Gastroesophageal sphincter (tissue), 4 donors: Measurements from ENCODE around the gene CYP46A1. TPM values are rescaled to one million over a fixed set of nuclear protein-coding genes. Genes with fewer than 3 reads are reported as not detected.

Experiments used
- ATAC-seq: fragments of 150-250 bp; one replicate; pipeline ENCODE4 v1.9.1; 2016; ENCODE audit warnings: mild to moderate bottlenecking, moderate library complexity
- H3K27ac ChIP-seq, 4 donors: fragments of 200-600 bp; sonication (generic) in 3 of 4; 1 replicate in 3 of 4; 2 replicates in 1 of 4; pipeline ENCODE4 v1.5.1; 2016 to 2019
- H3K27me3 ChIP-seq: fragments of 200-600 bp; sonication (generic); one replicate; pipeline ENCODE4 v1.5.1; 2019
- H3K36me3 ChIP-seq, 2 donors: fragments of 200-600 bp; sonication (generic); one replicate each; pipeline ENCODE4 v1.5.1; 2019; ENCODE audit warnings: control low read depth in 1 of 2
- H3K4me1 ChIP-seq, 3 donors: fragments of 200-600 bp; sonication (generic); 1 replicate in 2 of 3; 2 replicates in 1 of 3; pipeline ENCODE4 v1.5.1; 2016 to 2019; ENCODE audit warnings: control low read depth in 2 of 3
- H3K4me3 ChIP-seq, 2 donors: fragments of 200-600 bp; sonication (generic); one replicate each; pipeline ENCODE4 v1.5.1; 2019; ENCODE audit warnings: mild to moderate bottlenecking in 1 of 2, moderate library complexity in 1 of 2
- H3K9me3 ChIP-seq, 3 donors: fragments of 200-600 bp; sonication (generic); one replicate each; pipeline ENCODE4 v1.5.1; 2017 to 2019; ENCODE audit warnings: control low read depth in 2 of 3
- EP300 ChIP-seq: sonication (generic); formaldehyde crosslinking; IDR thresholded peaks from one replicate; pipeline ENCODE4 v1.6.1; 2017; ENCODE audit warnings: antibody characterized with exemption, mild to moderate bottlenecking
- POLR2A ChIP-seq, 2 donors: fragments of 450-650 bp; IDR thresholded peaks; one replicate each; pipeline ENCODE4 v1.6.1; 2017; ENCODE audit warnings: antibody characterized with exemption in 2 of 2, mild to moderate bottlenecking in 2 of 2, moderate library complexity in 1 of 2
- POLR2AphosphoS5 ChIP-seq: sonication (generic); formaldehyde crosslinking; IDR thresholded peaks from one replicate; pipeline ENCODE4 v1.6.1; 2017; ENCODE audit warnings: antibody characterized with exemption
- WGBS, 2 donors: methylation state at CpG; one replicate each; pipeline ENCODE4 v1.1.5; 2018; ENCODE audit warnings: low coverage in 1 of 2; 5-methylcytosine and 5-hydroxymethylcytosine counted together
- total RNA-seq, 4 donors: library from RNA; depleted of rRNA; stranded (reverse); fragments of >200 nt; gene quantifications; one replicate each; pipeline ENCODE4 v1.1.0, GENCODE V29; 2016
- TF ChIP-seq, protein P1 (sequence below), 4 experiments: fragments of 200-600 bp in 2 of 4; fragments of 450-650 bp in 2 of 4; sonication (generic) in 1 of 4; IDR thresholded peaks; one replicate each; pipeline ENCODE4 v1.5.1; 2017 to 2019; ENCODE audit warnings: antibody characterized with exemption in 4 of 4, mild to moderate bottlenecking in 2 of 4, moderate library complexity in 2 of 4

CYP46A1 gene
- total RNA-seq, 4 donors from 2014 or later, result 0.78 to 1.4 (median 0.94) TPM; not detected in 1

DNA sequence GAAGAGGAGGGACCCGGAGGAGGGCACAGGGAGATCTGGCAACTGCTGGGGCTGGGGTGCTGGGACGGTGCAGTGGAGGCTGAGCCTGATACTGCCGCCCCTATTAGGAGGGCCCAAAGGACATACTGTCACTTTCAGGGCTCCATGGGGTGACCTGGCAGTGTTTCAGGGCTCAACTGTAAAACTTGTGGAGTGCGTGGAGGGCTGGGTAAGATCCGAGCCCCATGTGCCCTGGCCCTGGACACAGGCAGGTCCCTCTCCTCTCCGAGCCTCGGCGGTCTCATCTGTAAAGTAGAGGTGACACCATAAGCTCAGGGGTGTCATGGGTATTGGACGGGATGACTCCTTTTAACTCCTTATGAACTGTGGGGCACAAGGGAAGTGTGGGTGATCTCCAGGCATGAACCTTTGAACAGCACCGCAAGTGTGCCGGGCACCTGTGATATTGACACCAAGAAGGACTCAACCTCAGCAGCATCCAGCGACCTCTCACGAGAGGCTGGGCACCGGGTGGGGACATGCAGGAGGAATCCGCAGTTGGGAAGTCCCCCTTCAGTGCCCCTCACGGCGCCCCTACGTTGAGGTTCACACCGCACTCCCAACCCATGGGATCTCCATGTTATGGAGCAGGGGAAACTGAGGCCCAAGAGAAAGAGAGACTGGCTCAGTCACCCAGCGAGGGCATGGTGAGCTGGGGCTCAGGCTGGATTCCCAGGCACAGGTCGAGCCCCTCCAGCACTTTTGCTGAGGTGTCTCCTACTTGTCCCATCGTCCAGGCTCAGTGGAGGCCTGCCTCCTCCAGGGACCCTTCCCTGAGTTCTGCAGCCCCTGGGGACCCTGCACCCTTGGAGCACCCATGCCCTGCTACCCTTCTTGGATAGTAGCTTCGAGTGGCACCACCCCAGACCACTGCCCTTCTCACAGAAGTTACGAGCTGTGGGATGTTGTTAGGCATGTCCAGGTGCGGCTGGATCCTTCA lies 58.7 kb downstream of the CYP46A1 start:
- no peaks in the 10 kb centered on the region for H3K36me3 ChIP-seq
- H3K27ac ChIP-seq, result peak overlapping the region in 3 of 4 donors; percentile 87 to 90 (median 89)
- TF ChIP-seq, protein P1, sequence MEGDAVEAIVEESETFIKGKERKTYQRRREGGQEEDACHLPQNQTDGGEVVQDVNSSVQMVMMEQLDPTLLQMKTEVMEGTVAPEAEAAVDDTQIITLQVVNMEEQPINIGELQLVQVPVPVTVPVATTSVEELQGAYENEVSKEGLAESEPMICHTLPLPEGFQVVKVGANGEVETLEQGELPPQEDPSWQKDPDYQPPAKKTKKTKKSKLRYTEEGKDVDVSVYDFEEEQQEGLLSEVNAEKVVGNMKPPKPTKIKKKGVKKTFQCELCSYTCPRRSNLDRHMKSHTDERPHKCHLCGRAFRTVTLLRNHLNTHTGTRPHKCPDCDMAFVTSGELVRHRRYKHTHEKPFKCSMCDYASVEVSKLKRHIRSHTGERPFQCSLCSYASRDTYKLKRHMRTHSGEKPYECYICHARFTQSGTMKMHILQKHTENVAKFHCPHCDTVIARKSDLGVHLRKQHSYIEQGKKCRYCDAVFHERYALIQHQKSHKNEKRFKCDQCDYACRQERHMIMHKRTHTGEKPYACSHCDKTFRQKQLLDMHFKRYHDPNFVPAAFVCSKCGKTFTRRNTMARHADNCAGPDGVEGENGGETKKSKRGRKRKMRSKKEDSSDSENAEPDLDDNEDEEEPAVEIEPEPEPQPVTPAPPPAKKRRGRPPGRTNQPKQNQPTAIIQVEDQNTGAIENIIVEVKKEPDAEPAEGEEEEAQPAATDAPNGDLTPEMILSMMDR (IDR thresholded peaks at IDR 0.05), result no peak
- no peak for TF ChIP-seq POLR2A (IDR thresholded peaks at IDR 0.05)
- no peak for TF ChIP-seq EP300
- TF ChIP-seq POLR2AphosphoS5, result no peak
- H3K4me1 ChIP-seq, result peaks cover 11 to 100% (median 53%) of the 10 kb centered on the region in 3 donors
- H3K9me3 ChIP-seq, result no peaks in the 10 kb centered on the region
- WGBS, 2 donors, result 89 to 92% methylated on average over 5 of the region's 25 CpGs
- no peak overlapping the region for H3K4me3 ChIP-seq
- ATAC-seq, result no peak
- no peaks in the 10 kb centered on the region for H3K27me3 ChIP-seq

DNA sequence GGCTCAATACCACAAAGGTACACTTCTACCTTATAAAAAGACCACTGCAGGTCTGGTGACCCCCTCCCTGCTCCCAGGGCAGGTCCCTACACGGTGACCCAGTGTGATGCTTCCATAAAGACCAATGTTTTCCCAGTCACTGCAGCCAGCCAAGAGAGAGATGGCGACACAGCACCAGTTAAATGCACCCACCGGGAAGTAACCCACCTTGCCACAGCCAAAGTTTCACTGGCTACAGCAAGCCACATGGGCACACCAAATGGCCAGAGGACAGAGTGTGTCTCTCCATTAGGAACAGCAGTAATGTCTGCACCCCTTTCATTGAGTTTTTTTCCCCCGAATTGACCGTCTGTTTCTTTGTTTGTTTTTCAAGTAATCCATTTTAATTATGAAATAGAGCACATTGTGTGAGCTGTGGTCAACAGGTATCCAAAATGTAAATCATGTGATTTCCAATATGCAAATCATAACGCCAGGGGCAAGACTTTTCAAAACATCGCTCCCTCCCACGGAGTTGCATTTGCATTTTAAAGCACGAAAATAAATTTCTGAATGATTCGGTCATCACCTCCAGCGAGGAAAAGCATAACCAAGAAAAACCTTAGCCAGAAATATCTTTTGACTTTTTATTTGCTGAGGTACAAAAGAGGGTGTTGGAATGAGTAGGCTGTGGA lies 60.2 kb downstream of the CYP46A1 start:
- Histone ChIP-seq H3K27ac (peak overlapping the region; percentile 86 to 93 (median 90)), H3K9me3 (no peaks in the 10 kb centered on the region), H3K27me3 (no peaks in the 10 kb centered on the region), H3K4me1 (peaks cover 11 to 100% (median 55%) of the 10 kb centered on the region in 3 donors), H3K36me3 (no peaks in the 10 kb centered on the region), H3K4me3 (no peak overlapping the region)
- ATAC-seq, result no peak
- 40 to 49% methylated on average over 10 to 11 of the region's 11 CpGs for WGBS, 2 donors
- TF ChIP-seq, protein P1 (IDR thresholded peaks at IDR 0.05), result no peak
- TF ChIP-seq EP300 (no peak), POLR2AphosphoS5 (peak; percentile 43)

DNA sequence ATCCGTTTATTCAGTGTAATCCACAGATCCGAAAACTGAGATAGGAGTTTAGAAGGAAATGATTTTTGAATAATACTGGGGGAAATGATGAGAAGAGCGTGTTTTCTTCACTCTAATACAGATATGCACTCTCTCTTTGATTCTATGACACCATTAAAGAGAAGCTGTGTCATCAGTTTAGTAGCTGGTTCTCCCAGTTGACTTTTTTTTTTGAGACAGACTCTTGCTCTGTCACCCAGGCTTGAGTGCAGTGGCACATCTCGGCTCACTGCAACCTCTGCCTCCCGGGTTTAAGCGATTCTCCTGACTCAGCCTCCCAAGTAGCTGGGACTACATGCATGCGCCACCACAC lies 60.8 kb downstream of the CYP46A1 start:
- ATAC-seq, result no peak
- H3K27me3 ChIP-seq, result no peaks in the 10 kb centered on the region
- H3K4me3 ChIP-seq, result no peak overlapping the region
- peak overlapping the region; percentile 86 to 93 (median 90) for H3K27ac ChIP-seq
- peaks cover 11 to 100% (median 55%) of the 10 kb centered on the region in 3 donors for H3K4me1 ChIP-seq
- H3K9me3 ChIP-seq, result no peaks in the 10 kb centered on the region
- 48 to 57% methylated on average over 7 of the region's 7 CpGs for WGBS, 2 donors
- TF ChIP-seq EP300 (no peak), POLR2A (IDR thresholded peaks at IDR 0.05) (no peak), POLR2AphosphoS5 (no peak)
- TF ChIP-seq, protein P1 (IDR thresholded peaks at IDR 0.05), result no peak
- no peaks in the 10 kb centered on the region for H3K36me3 ChIP-seq

DNA sequence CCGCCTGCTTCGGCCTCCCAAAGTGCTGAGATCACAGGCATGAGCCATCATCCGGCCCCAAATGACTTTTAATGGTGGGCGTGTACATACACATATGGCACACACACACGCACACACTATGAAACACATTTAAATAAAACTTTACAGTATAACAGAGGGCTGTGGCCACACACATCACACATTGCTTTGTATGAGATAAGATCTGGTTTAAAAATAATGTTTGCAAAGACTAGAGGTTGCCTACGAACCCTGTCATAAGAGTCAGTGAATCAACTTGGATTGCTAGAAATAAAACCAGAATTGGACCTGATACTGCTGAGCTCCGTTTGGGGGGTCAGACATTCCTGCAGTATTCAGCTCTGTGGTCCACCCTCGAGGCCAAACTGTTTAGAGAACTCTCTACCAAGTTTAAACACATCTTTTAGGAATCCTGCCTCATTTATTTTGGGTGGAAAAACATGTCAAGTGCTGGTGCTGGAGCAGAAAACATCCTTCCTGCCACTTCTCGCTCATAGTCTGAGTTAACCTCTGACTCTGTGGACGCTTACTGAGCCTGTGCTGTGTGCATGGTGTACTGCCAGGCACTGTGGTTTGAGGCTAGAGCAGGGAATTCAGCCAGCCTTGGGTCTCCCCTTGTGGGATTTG lies 61.3 kb downstream of the CYP46A1 start:
- Histone ChIP-seq H3K4me1 (peaks cover 11 to 100% (median 60%) of the 10 kb centered on the region in 3 donors), H3K27ac (peak overlapping the region; percentile 86 to 93 (median 90)), H3K36me3 (no peaks in the 10 kb centered on the region), H3K4me3 (no peak overlapping the region), H3K9me3 (no peaks in the 10 kb centered on the region), H3K27me3 (no peaks in the 10 kb centered on the region)
- 13 to 14% methylated on average over 7 to 10 of the region's 10 CpGs for WGBS, 2 donors
- TF ChIP-seq POLR2AphosphoS5, result peak; percentile 69
- TF ChIP-seq, protein P1 (IDR thresholded peaks at IDR 0.05), result no peak
- peak; percentile 58 for ATAC-seq
